Mucosa of descending colon (tissue), 3 donors: ENCODE measurements around the gene UCHL5. TPM values are rescaled to one million over a fixed set of nuclear protein-coding genes. Genes with fewer than 3 reads are reported as not detected.
A peak's percentile ranks its signal among the peaks of the same experiment; 100 is the strongest.

Experiments
- ATAC-seq: fragments of 200-7000 bp; cut with Tn5 transposase; one replicate; pipeline ENCODE4 v1.9.1; 2020; ENCODE audit warnings: mild to moderate bottlenecking, moderate library complexity
- DNase-seq, 3 donors: peaks; one replicate each; pipeline ENCODE4 v3.0.0-alpha.2; 2020
- H3K36me3 ChIP-seq: fragments of 200-600 bp; one replicate; pipeline ENCODE4 v1.8.0; 2021; ENCODE audit warnings: low read depth, mild to moderate bottlenecking
- H3K4me1 ChIP-seq: fragments of 200-600 bp; one replicate; pipeline ENCODE4 v1.8.0; 2021; ENCODE audit warnings: low read depth, mild to moderate bottlenecking
- H3K4me3 ChIP-seq: fragments of 200-600 bp; one replicate; pipeline ENCODE4 v1.8.0; 2021; ENCODE audit warnings: mild to moderate bottlenecking
- H3K9me3 ChIP-seq: fragments of 200-600 bp; one replicate; pipeline ENCODE4 v1.8.0; 2021; ENCODE audit warnings: mild to moderate bottlenecking
- intact Hi-C, 2 donors: fragments of 100-400 bp; cut with DNase I in 1 of 2; cut with micrococcal nuclease in 1 of 2; formaldehyde crosslinking; loops; one replicate each; pipeline versions ENCODE4 v1.11.0 to v1.11.1; 2022; cut with DNase I, micrococcal nuclease
- total RNA-seq, 3 donors: library from RNA; stranded (reverse); fragmentation: NEBNext Ultra II Directional in 2 of 3; extraction: Animal tissue kit (Norgen Biotek cat#: 25700) in 2 of 3; gene quantifications; one replicate each; pipeline versions ENCODE4 v1.2.1 to v1.2.4, GENCODE V29; 2021 to 2023
- TF ChIP-seq, protein P1 (sequence below): fragments of 200-600 bp; IDR thresholded peaks from one replicate; pipeline ENCODE4 v1.8.0; 2022; ENCODE audit warnings: antibody characterized with exemption, mild to moderate bottlenecking
- donor health status: DM: no; HTN: no; CAD: no; lungs with moderate emphysema.
- donor health status: DM: no; HTN: no; CAD: no.
- donor health status: DM: no; HTN: yes; CAD: no.

The UCHL5 gene
- total RNA-seq, 3 donors from 2014 or later, result 28.7 to 32.7 (median 29.1) TPM

DNA sequence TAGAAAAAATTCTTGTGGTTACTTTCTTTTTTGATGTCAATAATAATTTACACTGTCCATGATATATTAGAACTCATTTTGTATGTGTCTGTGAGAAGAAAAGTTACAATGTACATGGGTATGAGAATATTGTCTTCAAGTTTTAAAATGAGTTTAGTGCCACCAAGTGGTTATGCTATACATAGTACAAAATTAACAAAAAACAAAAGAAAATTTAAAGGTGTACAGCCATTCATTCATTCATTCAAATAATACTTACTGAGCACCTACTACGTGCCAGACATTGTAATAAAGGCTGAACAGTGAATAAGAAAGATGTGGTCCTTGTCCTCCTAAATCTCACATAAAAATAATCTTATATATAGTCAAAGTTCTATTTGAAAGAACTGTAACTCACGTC lies 27.7 kb downstream of the UCHL5 start:
- H3K36me3 ChIP-seq, result no peaks in the 10 kb centered on the region
- intact Hi-C loops, result loop anchor here in 1 of 2 donors (10.0 kb wide), 1 partner anchor 227 kb away; the partner anchor contains the start of gene RGS2
- H3K9me3 ChIP-seq, result no peaks in the 10 kb centered on the region
- H3K4me3 ChIP-seq, result no peak overlapping the region
- TF ChIP-seq, protein P1, sequence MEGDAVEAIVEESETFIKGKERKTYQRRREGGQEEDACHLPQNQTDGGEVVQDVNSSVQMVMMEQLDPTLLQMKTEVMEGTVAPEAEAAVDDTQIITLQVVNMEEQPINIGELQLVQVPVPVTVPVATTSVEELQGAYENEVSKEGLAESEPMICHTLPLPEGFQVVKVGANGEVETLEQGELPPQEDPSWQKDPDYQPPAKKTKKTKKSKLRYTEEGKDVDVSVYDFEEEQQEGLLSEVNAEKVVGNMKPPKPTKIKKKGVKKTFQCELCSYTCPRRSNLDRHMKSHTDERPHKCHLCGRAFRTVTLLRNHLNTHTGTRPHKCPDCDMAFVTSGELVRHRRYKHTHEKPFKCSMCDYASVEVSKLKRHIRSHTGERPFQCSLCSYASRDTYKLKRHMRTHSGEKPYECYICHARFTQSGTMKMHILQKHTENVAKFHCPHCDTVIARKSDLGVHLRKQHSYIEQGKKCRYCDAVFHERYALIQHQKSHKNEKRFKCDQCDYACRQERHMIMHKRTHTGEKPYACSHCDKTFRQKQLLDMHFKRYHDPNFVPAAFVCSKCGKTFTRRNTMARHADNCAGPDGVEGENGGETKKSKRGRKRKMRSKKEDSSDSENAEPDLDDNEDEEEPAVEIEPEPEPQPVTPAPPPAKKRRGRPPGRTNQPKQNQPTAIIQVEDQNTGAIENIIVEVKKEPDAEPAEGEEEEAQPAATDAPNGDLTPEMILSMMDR, result no peak
- ATAC-seq (no peak), DNase-seq (no peak)
- no peaks in the 10 kb centered on the region for H3K4me1 ChIP-seq

DNA sequence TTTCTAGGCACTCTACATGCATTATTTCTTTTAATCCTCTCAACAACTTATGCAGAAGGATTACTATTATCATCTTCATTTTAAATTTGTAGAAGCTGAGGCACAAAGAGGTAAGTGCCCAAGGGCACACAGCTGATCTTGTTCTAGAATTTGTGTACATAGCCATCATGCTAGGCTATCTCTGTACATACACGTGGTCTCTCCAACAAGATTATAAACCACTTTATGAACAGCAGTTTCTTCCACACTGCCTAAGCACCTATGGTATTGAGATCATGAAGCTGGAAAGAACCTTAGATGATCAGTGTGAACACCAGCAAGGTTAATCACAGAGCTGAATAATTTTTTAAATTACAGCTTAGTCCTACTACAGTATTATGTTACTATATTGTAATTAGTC lies 28.9 kb downstream of the UCHL5 start:
- Histone ChIP-seq H3K9me3 (no peaks in the 10 kb centered on the region), H3K4me3 (no peak overlapping the region), H3K36me3 (no peaks in the 10 kb centered on the region), H3K4me1 (no peaks in the 10 kb centered on the region)
- intact Hi-C loops, result loop anchor here in 1 of 2 donors (10.0 kb wide), 1 partner anchor 225 kb away; the partner anchor contains the start of gene RGS2
- TF ChIP-seq, protein P1, result no peak
- no peak for ATAC-seq
- DNase-seq, result no peak

DNA sequence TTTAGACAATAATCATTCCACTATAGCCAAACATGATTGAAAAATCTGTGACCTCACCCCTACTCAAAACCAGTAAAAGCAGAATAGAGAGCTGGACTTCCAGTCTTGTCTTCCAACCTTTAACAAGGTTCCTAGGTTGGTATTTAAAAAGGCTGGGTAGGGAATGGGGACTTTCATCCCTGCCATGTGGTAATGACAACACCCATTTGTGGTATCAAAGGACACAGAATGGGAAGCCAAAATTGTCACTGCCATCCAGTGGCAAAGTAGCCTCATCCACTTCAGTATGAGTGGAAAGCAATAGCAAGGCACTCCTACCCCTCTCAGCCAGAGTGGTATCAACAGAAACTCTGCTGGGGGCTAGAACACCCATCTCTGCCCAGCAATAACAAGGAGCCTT lies 33.9 kb downstream of the UCHL5 start:
- Histone ChIP-seq H3K4me1 (no peaks in the 10 kb centered on the region), H3K9me3 (no peaks in the 10 kb centered on the region), H3K36me3 (no peaks in the 10 kb centered on the region), H3K4me3 (no peak overlapping the region)
- DNase-seq (no peak), ATAC-seq (no peak)
- TF ChIP-seq, protein P1, result no peak
- intact Hi-C loops, result no loop called here

GRCh38 chr1:193019442-193020026 lies 39.6 kb downstream of the UCHL5 start:
- TF ChIP-seq, protein P1, result no peak
- Histone ChIP-seq H3K36me3 (no peaks in the 10 kb centered on the region), H3K4me3 (no peak overlapping the region), H3K4me1 (no peaks in the 10 kb centered on the region), H3K9me3 (no peaks in the 10 kb centered on the region)
- DNase-seq (peak in 1 of 3 donors; percentile 62), ATAC-seq (peak; percentile 67)
- intact Hi-C loops, result loop anchor here (5.0 to 10.0 kb wide), 3 partner anchors 205 to 545 kb away; partner anchors contain the start of gene RGS2 (in 1 of the 2)

GRCh38 chr1:193016788-193017187 lies 42.4 kb downstream of the UCHL5 start:
- H3K36me3 ChIP-seq, result no peaks in the 10 kb centered on the region
- intact Hi-C loops, result loop anchor here (10.0 kb wide), 2 partner anchors 202 to 542 kb away; no protein-coding TSS in a partner anchor
- DNase-seq, result no peak
- ATAC-seq, result no peak
- H3K9me3 ChIP-seq, result no peaks in the 10 kb centered on the region
- no peaks in the 10 kb centered on the region for H3K4me1 ChIP-seq
- no peak overlapping the region for H3K4me3 ChIP-seq
- TF ChIP-seq, protein P1, result no peak
